HFF-Myc (cell line): ENCODE results near the gene DKKL1.

Source experiments
- DNase-seq: peaks from one replicate; pipeline ENCODE4 v3.0.0-alpha.2; 2011; ENCODE audit warnings: low read depth; ENCODE audit errors: extremely low read depth
- H3K4me3 ChIP-seq: replicated peaks from 2 replicates; pipeline ENCODE4 v1.5.1; 2011; ENCODE audit warnings: low read depth, mild to moderate bottlenecking, control low read depth, low read length
- TF ChIP-seq, protein P1 (sequence below): IDR thresholded peaks from 2 replicates; pipeline ENCODE4 v1.5.1; 2012; ENCODE audit warnings: mild to moderate bottlenecking, low read depth, low read length, control low read depth; ENCODE audit errors: missing control alignments

DKKL1 gene

DNA sequence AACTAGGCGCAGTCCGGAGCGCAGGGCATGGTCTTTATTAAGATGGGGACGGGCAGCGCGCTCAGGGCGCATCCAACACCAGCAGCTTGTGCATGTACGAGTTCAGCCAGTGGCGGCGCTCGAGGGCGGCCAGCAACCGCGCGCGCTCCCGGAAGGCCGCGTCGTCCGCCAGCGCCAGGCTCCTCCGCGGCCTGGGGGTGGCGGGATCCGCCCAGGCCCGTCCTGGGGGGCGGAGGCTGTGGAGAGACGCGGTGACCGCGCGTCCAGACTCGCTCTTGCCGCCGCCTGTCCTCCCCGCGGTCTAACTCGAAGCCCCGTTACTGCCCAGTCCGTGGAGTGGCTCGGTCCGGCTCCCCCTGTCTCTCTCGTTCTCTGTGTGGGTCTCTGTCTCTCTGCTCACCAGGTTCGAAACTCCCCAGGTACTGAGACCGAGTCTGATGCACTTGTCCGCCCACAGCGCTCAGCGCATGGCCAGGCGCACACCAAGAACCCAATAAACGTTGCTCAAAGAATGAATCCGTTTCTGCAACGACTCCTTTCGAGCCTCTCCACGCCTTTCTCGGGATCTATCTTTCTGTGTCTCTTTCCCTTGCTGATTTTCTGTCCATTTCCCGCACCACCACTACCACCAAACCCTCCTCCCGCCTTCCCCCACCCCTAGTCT lies 58.9 kb downstream of the DKKL1 start:
- H3K4me3 ChIP-seq: no peak overlapping the region
- TF ChIP-seq, protein P1, sequence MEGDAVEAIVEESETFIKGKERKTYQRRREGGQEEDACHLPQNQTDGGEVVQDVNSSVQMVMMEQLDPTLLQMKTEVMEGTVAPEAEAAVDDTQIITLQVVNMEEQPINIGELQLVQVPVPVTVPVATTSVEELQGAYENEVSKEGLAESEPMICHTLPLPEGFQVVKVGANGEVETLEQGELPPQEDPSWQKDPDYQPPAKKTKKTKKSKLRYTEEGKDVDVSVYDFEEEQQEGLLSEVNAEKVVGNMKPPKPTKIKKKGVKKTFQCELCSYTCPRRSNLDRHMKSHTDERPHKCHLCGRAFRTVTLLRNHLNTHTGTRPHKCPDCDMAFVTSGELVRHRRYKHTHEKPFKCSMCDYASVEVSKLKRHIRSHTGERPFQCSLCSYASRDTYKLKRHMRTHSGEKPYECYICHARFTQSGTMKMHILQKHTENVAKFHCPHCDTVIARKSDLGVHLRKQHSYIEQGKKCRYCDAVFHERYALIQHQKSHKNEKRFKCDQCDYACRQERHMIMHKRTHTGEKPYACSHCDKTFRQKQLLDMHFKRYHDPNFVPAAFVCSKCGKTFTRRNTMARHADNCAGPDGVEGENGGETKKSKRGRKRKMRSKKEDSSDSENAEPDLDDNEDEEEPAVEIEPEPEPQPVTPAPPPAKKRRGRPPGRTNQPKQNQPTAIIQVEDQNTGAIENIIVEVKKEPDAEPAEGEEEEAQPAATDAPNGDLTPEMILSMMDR: peak; percentile 20
- DNase-seq: no peak

DNA sequence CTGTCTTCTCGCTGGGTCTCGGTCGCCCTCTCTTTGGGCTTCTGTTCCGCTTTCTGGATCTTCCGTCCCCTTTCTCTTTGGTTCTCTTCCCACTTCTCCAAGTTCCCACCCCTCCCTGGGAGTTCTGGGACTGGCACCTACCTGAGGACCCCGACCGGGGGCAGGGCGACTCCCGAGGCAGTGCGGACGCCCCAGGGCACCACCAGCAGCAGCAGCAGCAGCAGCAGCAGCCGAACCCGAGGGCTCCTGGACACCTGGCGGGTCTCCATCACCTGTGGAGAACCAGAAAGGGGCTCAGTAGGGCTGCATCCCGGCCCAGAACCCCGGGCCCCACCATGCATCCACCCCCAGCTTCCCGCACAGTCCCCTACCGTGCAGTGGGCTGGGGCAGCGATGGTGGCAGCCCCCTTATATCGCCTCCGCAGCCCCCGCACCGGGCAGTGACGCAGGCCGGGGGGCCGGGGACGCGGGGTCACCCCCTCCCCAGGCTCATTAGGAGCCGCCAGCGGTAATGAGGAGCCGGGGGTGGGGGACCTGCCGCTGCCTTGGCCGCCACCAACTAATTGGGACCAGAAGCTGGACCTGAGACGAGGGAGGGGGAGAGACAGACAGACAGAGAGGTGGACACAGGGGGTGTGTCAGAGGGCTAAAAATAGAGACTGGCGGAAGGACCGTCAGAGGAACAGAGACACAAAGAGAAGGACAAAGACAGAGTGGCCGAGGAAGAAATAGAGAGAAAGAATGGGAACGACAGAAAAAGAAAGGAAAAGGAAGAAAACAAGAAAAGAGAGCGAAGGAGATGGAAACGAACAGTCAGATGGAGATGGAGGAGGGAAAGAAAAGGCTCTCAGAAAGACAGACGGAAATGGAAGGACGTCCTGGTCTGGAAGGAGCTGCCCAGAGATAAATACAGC lies 59.7 kb downstream of the DKKL1 start, which contains the start of gene PTH2:
TSS of gene PTH2 (minus strand) at position 371 of the 914 bp plus-strand sequence. CDS start at position 269, 102 bp downstream.
- H3K4me3 ChIP-seq: no peak within 1 kb of the TSS
- DNase-seq: no peak
- TF ChIP-seq, protein P1: no peak

DNA sequence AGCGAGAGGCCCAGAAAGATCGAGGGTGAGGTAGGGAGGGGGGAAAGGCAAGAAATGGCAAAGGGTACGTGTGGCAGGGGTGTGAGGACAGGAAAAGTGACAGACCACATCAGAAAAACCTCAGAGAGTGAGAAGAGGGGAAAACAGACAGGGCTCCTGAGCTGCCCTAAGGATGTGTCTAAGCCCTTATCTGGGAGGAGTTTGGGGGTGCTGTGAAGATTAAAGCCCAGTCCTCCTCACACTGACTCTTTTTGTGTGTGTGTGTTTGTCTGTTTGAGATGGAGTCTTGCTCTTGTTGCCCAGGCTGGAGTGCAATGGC lies 60.3 kb downstream of the DKKL1 start:
- no peak overlapping the region for H3K4me3 ChIP-seq
- DNase-seq: no peak
- TF ChIP-seq, protein P1: no peak
